Astrocyte (in vitro differentiated cells and primary cell): ENCODE results near the gene DDIAS. TPM values are rescaled to one million over a fixed set of nuclear protein-coding genes. Genes with fewer than 3 reads are reported as not detected.
A peak's percentile ranks its signal among the peaks of the same experiment; 100 is the strongest.

Experiments
- DNase-seq: peaks from one replicate; pipeline ENCODE4 v3.0.0-alpha.2; 2010; ENCODE audit warnings: low read depth
- FAIRE-seq: peaks from 2 replicates; lab custom pipeline; 2011; peaks lifted over from hg19 to GRCh38; lab: Jason Lieb, UNC
- H2AFZ ChIP-seq: 2 replicates; pipeline ENCODE4 v1.6.0; 2012; ENCODE audit warnings: low read depth, low read length, inconsistent platforms
- H3K27ac ChIP-seq: 2 replicates; pipeline ENCODE4 v1.5.1; 2011; ENCODE audit warnings: low read depth, low read length, inconsistent platforms
- H3K27me3 ChIP-seq: 2 replicates; pipeline ENCODE4 v1.6.0; 2011; ENCODE audit warnings: low read length, inconsistent platforms; ENCODE audit not compliant: insufficient read depth
- H3K36me3 ChIP-seq: 2 replicates; pipeline ENCODE4 v1.5.1; 2011; ENCODE audit warnings: low read length, inconsistent platforms; ENCODE audit not compliant: insufficient read depth
- H3K4me1 ChIP-seq: 2 replicates; pipeline ENCODE4 v1.5.1; 2011; ENCODE audit warnings: low read length, inconsistent platforms; ENCODE audit not compliant: insufficient read depth
- H3K4me2 ChIP-seq: 2 replicates; pipeline ENCODE4 v1.6.0; 2012; ENCODE audit warnings: low read length, inconsistent platforms
- H3K4me3 ChIP-seq: 2 replicates; pipeline ENCODE4 v1.5.1; 2011; ENCODE audit warnings: low read depth, mild to moderate bottlenecking, low read length, inconsistent platforms; ENCODE audit not compliant: insufficient read depth
- H3K79me2 ChIP-seq: 2 replicates; pipeline ENCODE4 v1.6.0; 2012; ENCODE audit warnings: mild to moderate bottlenecking, low read length, inconsistent platforms; ENCODE audit not compliant: insufficient read depth
- H3K9ac ChIP-seq: 2 replicates; pipeline ENCODE4 v1.6.0; 2012; ENCODE audit warnings: mild to moderate bottlenecking, low read length, inconsistent platforms
- H3K9me3 ChIP-seq: 2 replicates; pipeline ENCODE4 v1.5.1; 2012; ENCODE audit warnings: low read depth, mild to moderate bottlenecking, low read length, inconsistent platforms; ENCODE audit not compliant: insufficient read depth
- H4K20me1 ChIP-seq: 2 replicates; pipeline ENCODE4 v1.6.0; 2012; ENCODE audit warnings: low read length, inconsistent platforms; ENCODE audit not compliant: insufficient read depth
- H3K27ac Mint-ChIP-seq: one replicate; pipeline ENCODE4 v1.8.0; 2021; ENCODE audit warnings: mild to moderate bottlenecking, mixed read lengths; ENCODE audit not compliant: unreplicated experiment
- H3K27me3 Mint-ChIP-seq: one replicate; pipeline ENCODE4 v1.8.0; 2021; ENCODE audit warnings: low read depth, mixed read lengths; ENCODE audit not compliant: unreplicated experiment
- H3K36me3 Mint-ChIP-seq: one replicate; pipeline ENCODE4 v1.8.0; 2021; ENCODE audit warnings: low read depth, mixed read lengths; ENCODE audit not compliant: unreplicated experiment
- H3K4me1 Mint-ChIP-seq: one replicate; pipeline ENCODE4 v1.8.0; 2021; ENCODE audit warnings: low read depth, mixed read lengths; ENCODE audit not compliant: unreplicated experiment
- H3K4me3 Mint-ChIP-seq: one replicate; pipeline ENCODE4 v1.8.0; 2021; ENCODE audit warnings: mild to moderate bottlenecking, moderate library complexity, mixed read lengths; ENCODE audit not compliant: unreplicated experiment
- H3K9me3 Mint-ChIP-seq: one replicate; pipeline ENCODE4 v1.8.0; 2021; ENCODE audit warnings: mild to moderate bottlenecking, mixed read lengths; ENCODE audit not compliant: unreplicated experiment
- EZH2 ChIP-seq: IDR thresholded peaks from 2 replicates; pipeline ENCODE4 v1.6.1; 2012; ENCODE audit warnings: mild to moderate bottlenecking, low read length, inconsistent platforms; ENCODE audit not compliant: insufficient read depth
- total RNA-seq: library from RNA; stranded (reverse); gene quantifications from 2 replicates; pipeline ENCODE4 v1.2.1, GENCODE V29; 2021
- TF ChIP-seq, protein P1 (sequence below): IDR thresholded peaks from 2 replicates; pipeline ENCODE4 v1.5.1; 2011; ENCODE audit warnings: low read depth, mild to moderate bottlenecking, inconsistent platforms, low read length, moderate library complexity; ENCODE audit not compliant: insufficient read depth

The DDIAS gene
- total RNA-seq, 1 donor from 2014 or later, result 4.0 TPM

- H3K36me3 ChIP-seq, result no peaks in the 10 kb centered on the region
- H2AFZ ChIP-seq, result peak overlapping the region; percentile 40
- Mint-ChIP-seq H3K9me3 (no peaks in the 10 kb centered on the region), H3K27ac (peak overlapping the region; percentile 88), H3K27me3 (no peaks in the 10 kb centered on the region), H3K4me1 (peaks cover 30% of the 10 kb centered on the region), H3K36me3 (no peaks in the 10 kb centered on the region), H3K4me3 (no peak overlapping the region)
- H3K9me3 ChIP-seq, result no peaks in the 10 kb centered on the region
- no peaks in the 10 kb centered on the region for H3K27me3 ChIP-seq
- DNase-seq, result peak; percentile 70
- FAIRE-seq, result peak; percentile 79
- H3K4me1 ChIP-seq, result peaks cover 18% of the 10 kb centered on the region
- peak overlapping the region; percentile 68 for H3K9ac ChIP-seq
- peak overlapping the region; percentile 72 for H3K27ac ChIP-seq
- TF ChIP-seq EZH2, result no peak
- TF ChIP-seq, protein P1, sequence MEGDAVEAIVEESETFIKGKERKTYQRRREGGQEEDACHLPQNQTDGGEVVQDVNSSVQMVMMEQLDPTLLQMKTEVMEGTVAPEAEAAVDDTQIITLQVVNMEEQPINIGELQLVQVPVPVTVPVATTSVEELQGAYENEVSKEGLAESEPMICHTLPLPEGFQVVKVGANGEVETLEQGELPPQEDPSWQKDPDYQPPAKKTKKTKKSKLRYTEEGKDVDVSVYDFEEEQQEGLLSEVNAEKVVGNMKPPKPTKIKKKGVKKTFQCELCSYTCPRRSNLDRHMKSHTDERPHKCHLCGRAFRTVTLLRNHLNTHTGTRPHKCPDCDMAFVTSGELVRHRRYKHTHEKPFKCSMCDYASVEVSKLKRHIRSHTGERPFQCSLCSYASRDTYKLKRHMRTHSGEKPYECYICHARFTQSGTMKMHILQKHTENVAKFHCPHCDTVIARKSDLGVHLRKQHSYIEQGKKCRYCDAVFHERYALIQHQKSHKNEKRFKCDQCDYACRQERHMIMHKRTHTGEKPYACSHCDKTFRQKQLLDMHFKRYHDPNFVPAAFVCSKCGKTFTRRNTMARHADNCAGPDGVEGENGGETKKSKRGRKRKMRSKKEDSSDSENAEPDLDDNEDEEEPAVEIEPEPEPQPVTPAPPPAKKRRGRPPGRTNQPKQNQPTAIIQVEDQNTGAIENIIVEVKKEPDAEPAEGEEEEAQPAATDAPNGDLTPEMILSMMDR, result no peak
- H3K79me2 ChIP-seq, result no peaks in the 10 kb centered on the region
- H4K20me1 ChIP-seq, result no peaks in the 10 kb centered on the region
- H3K4me2 ChIP-seq, result peak overlapping the region; percentile 80
- H3K4me3 ChIP-seq, result no peak overlapping the region
These were observed 42.9 kb upstream of the DDIAS start for GRCh38 chr11:82858556-82859091.

- H3K9me3 Mint-ChIP-seq, result no peaks in the 10 kb centered on the region
- no peak overlapping the region for H3K27ac Mint-ChIP-seq
- Histone ChIP-seq H3K9ac (no peak overlapping the region), H3K4me3 (no peak overlapping the region), H3K27ac (no peak overlapping the region), H3K4me1 (peaks cover 14% of the 10 kb centered on the region), H2AFZ (no peak overlapping the region), H3K27me3 (no peaks in the 10 kb centered on the region), H3K4me2 (no peak overlapping the region), H4K20me1 (no peaks in the 10 kb centered on the region), H3K9me3 (no peaks in the 10 kb centered on the region), H3K79me2 (no peaks in the 10 kb centered on the region), H3K36me3 (no peaks in the 10 kb centered on the region)
- no peak for DNase-seq
- FAIRE-seq, result no peak
- H3K36me3 Mint-ChIP-seq, result no peaks in the 10 kb centered on the region
- TF ChIP-seq, protein P1, result no peak
- no peak for TF ChIP-seq EZH2
- peaks cover 21% of the 10 kb centered on the region for H3K4me1 Mint-ChIP-seq
- no peak overlapping the region for H3K4me3 Mint-ChIP-seq
- no peaks in the 10 kb centered on the region for H3K27me3 Mint-ChIP-seq
These were observed 41.8 kb upstream of the DDIAS start for GRCh38 chr11:82859750-82860149.

GRCh38 chr11:82862379-82862778 is 39.2 kb upstream of the DDIAS start:
- H3K36me3 ChIP-seq, result no peaks in the 10 kb centered on the region
- no peaks in the 10 kb centered on the region for H3K79me2 ChIP-seq
- H3K9ac ChIP-seq, result no peak overlapping the region
- no peaks in the 10 kb centered on the region for H3K9me3 Mint-ChIP-seq
- no peak overlapping the region for H3K4me2 ChIP-seq
- no peak overlapping the region for H3K27ac Mint-ChIP-seq
- peaks cover 19% of the 10 kb centered on the region for H3K4me1 Mint-ChIP-seq
- H3K4me3 Mint-ChIP-seq, result no peak overlapping the region
- H3K27me3 Mint-ChIP-seq, result no peaks in the 10 kb centered on the region
- FAIRE-seq (no peak), DNase-seq (no peak)
- no peaks in the 10 kb centered on the region for H3K9me3 ChIP-seq
- no peak overlapping the region for H2AFZ ChIP-seq
- no peaks in the 10 kb centered on the region for H3K27me3 ChIP-seq
- no peak overlapping the region for H3K27ac ChIP-seq
- H3K4me1 ChIP-seq, result peaks cover 14% of the 10 kb centered on the region
- no peaks in the 10 kb centered on the region for H4K20me1 ChIP-seq
- H3K36me3 Mint-ChIP-seq, result no peaks in the 10 kb centered on the region
- no peak overlapping the region for H3K4me3 ChIP-seq
- TF ChIP-seq EZH2, result no peak
- TF ChIP-seq, protein P1, result no peak
